ENCODE results near the gene TENM4.

Gene TENM4

GRCh38 chr11:78753297-78753696 lies 687.5 kb downstream of the TENM4 start (continued):
- no peak for TF ChIP-seq PRDM10 (tag by site-specific recombination; IDR thresholded peaks at IDR 0.05)

GRCh38 chr11:78752494-78752893 lies 688.3 kb downstream of the TENM4 start:
- TF ChIP-seq ZSCAN16 (tag by site-specific recombination; IDR thresholded peaks at IDR 0.05), result no peak
- TF ChIP-seq ZNF335 (tag by site-specific recombination; conservative IDR thresholded peaks at IDR 0.05), result no peak
- TF ChIP-seq ZNF692 (tag by site-specific recombination; IDR thresholded peaks at IDR 0.05), result no peak
- TF ChIP-seq ZNF645 (tag by site-specific recombination; IDR thresholded peaks at IDR 0.05), result no peak
- TF ChIP-seq ZNF792 (tag by site-specific recombination; IDR thresholded peaks at IDR 0.05), result no peak
- no peak for TF ChIP-seq ZSCAN23 (tag by site-specific recombination; IDR thresholded peaks at IDR 0.05)
- no peak for TF ChIP-seq ZNF221 (tag by site-specific recombination; IDR thresholded peaks at IDR 0.05; ENCODE audit: borderline replicate concordance)
- no peak for TF ChIP-seq KLF17 (tag by site-specific recombination; IDR thresholded peaks at IDR 0.05)
- no peak for TF ChIP-seq IKZF3 (tag by site-specific recombination; IDR thresholded peaks at IDR 0.05)
- no peak for TF ChIP-seq ZNF202 (tag by site-specific recombination; IDR thresholded peaks at IDR 0.05; ENCODE audit: borderline replicate concordance)
- no peak for TF ChIP-seq ZSCAN30 (tag by site-specific recombination; IDR thresholded peaks at IDR 0.05)
- TF ChIP-seq ZFP3 (tag by site-specific recombination; IDR thresholded peaks at IDR 0.05; ENCODE audit: low read depth), result no peak
- TF ChIP-seq ZNF670 (tag by site-specific recombination; IDR thresholded peaks at IDR 0.05; ENCODE audit: low read depth), result no peak
- TF ChIP-seq WT1 (tag by site-specific recombination; IDR thresholded peaks at IDR 0.05), result no peak
- TF ChIP-seq SCRT1 (tag by site-specific recombination; IDR thresholded peaks at IDR 0.05; ENCODE audit: borderline replicate concordance), result no peak
- H3K4me1 ChIP-seq (ENCODE audit: control insufficient read depth, insufficient read depth, low read length), result no peaks in the 10 kb centered on the region
- no peaks in the 10 kb centered on the region for H3K36me3 ChIP-seq (ENCODE audit: control insufficient read depth in 2 of 2, insufficient read depth in 1 of 2, low read length in 2 of 2)
- H3K27ac ChIP-seq (ENCODE audit: extremely low read depth, low read depth, low read length), result no peak overlapping the region
- ChIA-PET POLR2A (no interaction called here), CTCF (interaction anchor here (1.3 kb wide), 1 partner anchor 105 kb away, joined by 3 read pairs; no protein-coding TSS in a partner anchor)
- H3K9me3 ChIP-seq (ENCODE audit: control insufficient read depth, insufficient read depth, low read depth, low read length), result no peaks in the 10 kb centered on the region
- no peak overlapping the region for H3K4me3 ChIP-seq (ENCODE audit: low read depth, low read length)
